Nephron progenitor cell (in vitro differentiated cells): ENCODE data around the gene TTLL9.
A peak's percentile ranks its signal among the peaks of the same experiment; 100 is the strongest.

Experiments used
- DNase-seq: peaks from one replicate; pipeline ENCODE4 v3.0.0; 2021
- H3K27ac Mint-ChIP-seq: 2 replicates; pipeline ENCODE4 v1.8.0; 2021; ENCODE audit warnings: mild to moderate bottlenecking, moderate library complexity, mixed read lengths
- H3K27me3 Mint-ChIP-seq: 2 replicates; pipeline ENCODE4 v1.8.0; 2021; ENCODE audit warnings: mild to moderate bottlenecking, low read depth, mixed read lengths; ENCODE audit not compliant: poor library complexity
- H3K36me3 Mint-ChIP-seq: 2 replicates; pipeline ENCODE4 v1.8.0; 2021; ENCODE audit warnings: low read depth, mixed read lengths
- H3K4me1 Mint-ChIP-seq: 2 replicates; pipeline ENCODE4 v1.8.0; 2021; ENCODE audit warnings: mixed read lengths
- H3K4me3 Mint-ChIP-seq: 2 replicates; pipeline ENCODE4 v1.8.0; 2021; ENCODE audit warnings: mild to moderate bottlenecking, moderate library complexity, mixed read lengths
- H3K9me3 Mint-ChIP-seq: 2 replicates; pipeline ENCODE4 v1.8.0; 2021; ENCODE audit warnings: mild to moderate bottlenecking, moderate library complexity, mixed read lengths
- CTCF ChIP-seq: fragments of 200-600 bp; sonication (generic); IDR thresholded peaks from 2 replicates; pipeline ENCODE4 v1.5.0; 2021; ENCODE audit warnings: antibody characterized with exemption

TTLL9 gene

GRCh38 chr20:31868853-31869672, 1.4 kb upstream of the TTLL9 start:
- no peak for TF ChIP-seq CTCF
- no peak for DNase-seq
- Mint-ChIP-seq H3K4me1 (peaks cover 50% of the 10 kb centered on the region), H3K27ac (no peak overlapping the region), H3K4me3 (peak overlapping the region; percentile 99), H3K27me3 (peaks cover 11% of the 10 kb centered on the region), H3K9me3 (no peaks in the 10 kb centered on the region), H3K36me3 (peaks cover 5% of the 10 kb centered on the region)

- no peaks in the 10 kb centered on the region for H3K9me3 Mint-ChIP-seq
- H3K4me1 Mint-ChIP-seq, result peaks cover 54% of the 10 kb centered on the region
- H3K27me3 Mint-ChIP-seq, result peaks cover 11% of the 10 kb centered on the region
- no peak for DNase-seq
- peak overlapping the region; percentile 99 for H3K4me3 Mint-ChIP-seq
- H3K27ac Mint-ChIP-seq, result peak overlapping the region; percentile 61
- H3K36me3 Mint-ChIP-seq, result peaks cover 11% of the 10 kb centered on the region
- TF ChIP-seq CTCF, result no peak
Observed at GRCh38 chr20:31869673-31869941, 827 bp upstream of the TTLL9 start.

DNA sequence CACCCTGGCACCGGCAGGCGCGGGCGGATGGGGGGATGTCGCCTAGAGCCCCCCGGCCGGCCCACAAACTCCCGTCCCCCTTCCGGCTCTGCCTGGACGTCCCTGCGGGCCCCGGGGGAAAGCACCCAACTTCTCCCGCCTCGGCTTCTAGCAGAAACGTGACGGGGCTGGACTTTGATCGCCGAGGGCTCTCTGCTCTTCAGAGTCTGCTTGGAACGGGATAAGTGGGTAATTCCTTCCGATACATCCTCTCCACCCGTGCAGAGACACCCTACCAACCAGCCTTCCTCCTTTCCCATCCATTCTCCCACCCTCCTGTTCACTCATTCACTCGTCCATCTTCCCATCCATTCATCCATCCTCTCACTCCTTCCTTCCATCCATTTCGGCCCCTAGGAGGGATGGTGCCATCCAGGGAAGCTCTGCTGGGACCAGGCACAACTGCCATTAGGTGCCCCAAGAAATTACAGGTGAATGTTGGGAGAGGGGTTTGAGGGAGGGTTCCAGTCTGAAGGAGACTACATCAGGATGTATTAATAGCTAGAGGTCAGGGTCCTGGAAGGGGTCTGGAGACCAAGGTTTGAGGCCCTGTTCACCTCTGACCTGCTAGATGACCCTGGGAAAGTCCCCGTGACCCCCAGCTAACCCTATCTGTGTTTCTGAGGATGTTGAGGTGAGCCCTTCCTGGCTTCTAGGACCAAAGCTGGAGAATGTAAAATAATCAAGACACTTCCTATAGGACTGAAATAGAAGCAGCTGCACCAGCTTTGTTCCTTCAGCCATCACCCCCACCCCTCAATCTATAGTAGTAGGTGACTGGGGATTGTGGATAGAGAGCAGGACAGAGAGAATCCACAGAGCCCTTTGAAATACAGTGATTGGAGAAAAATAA, 538 bp downstream of the TTLL9 start:
- Mint-ChIP-seq H3K4me3 (peak overlapping the region; percentile 93), H3K27me3 (peaks cover 11% of the 10 kb centered on the region), H3K36me3 (peaks cover 11% of the 10 kb centered on the region), H3K9me3 (no peaks in the 10 kb centered on the region), H3K27ac (no peak overlapping the region), H3K4me1 (peaks cover 56% of the 10 kb centered on the region)
- no peak for DNase-seq
- no peak for TF ChIP-seq CTCF

DNA sequence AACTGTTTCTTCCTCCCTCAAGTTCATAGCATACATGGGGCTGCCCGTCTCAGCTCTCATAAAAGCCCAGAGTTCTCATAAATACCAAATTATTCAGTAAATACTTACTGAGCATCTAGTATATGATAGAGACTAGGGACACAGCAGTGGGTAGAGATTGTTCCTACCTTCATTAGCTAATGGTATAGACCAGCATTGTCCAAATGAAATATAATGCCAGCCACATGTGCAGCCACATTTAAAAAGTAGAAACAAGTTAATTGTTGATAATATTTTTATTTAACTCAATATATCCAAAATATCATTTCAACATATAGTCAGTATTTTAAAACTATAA, 1.2 kb downstream of the TTLL9 start:
- peaks cover 56% of the 10 kb centered on the region for H3K4me1 Mint-ChIP-seq
- H3K27ac Mint-ChIP-seq, result no peak overlapping the region
- no peak for TF ChIP-seq CTCF
- H3K27me3 Mint-ChIP-seq, result peaks cover 11% of the 10 kb centered on the region
- no peak for DNase-seq
- peaks cover 11% of the 10 kb centered on the region for H3K36me3 Mint-ChIP-seq
- H3K9me3 Mint-ChIP-seq, result no peaks in the 10 kb centered on the region
- peak overlapping the region; percentile 93 for H3K4me3 Mint-ChIP-seq

DNA sequence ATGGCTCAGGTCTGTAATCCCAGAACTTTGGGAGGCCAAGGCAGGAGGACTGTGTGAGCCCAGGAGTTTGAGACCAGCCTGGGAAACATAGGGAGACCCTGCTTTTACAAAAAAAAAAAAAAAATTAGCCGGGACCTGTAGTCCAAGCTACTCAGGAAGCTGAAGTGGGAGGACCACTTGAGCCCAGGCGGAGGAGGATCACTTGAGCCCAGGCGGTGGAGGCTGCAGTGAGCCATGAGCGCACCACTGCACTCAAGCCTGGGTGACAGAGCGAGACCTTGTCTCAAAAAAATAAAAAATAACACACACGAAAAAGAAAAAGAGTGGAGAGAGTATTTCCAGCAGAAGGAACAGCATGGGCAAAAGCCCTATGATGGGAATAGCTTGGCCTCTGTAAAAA, 2.0 kb downstream of the TTLL9 start:
- no peaks in the 10 kb centered on the region for H3K9me3 Mint-ChIP-seq
- peaks cover 16% of the 10 kb centered on the region for H3K36me3 Mint-ChIP-seq
- H3K27ac Mint-ChIP-seq, result no peak overlapping the region
- TF ChIP-seq CTCF, result no peak
- no peak for DNase-seq
- H3K27me3 Mint-ChIP-seq, result peaks cover 11% of the 10 kb centered on the region
- H3K4me1 Mint-ChIP-seq, result peaks cover 56% of the 10 kb centered on the region
- peak overlapping the region; percentile 8 for H3K4me3 Mint-ChIP-seq
